HG03039 (cell line): Measurements from ENCODE around the gene OXER1.

ENCODE experiments used
- ATAC-seq: cut with Tn5 transposase; IDR thresholded peaks from one replicate; pipeline ENCODE4 v1.9.1; 2021; ENCODE audit warnings: mild to moderate bottlenecking, moderate library complexity; ENCODE audit not compliant: unreplicated experiment

The OXER1 gene, protein sequence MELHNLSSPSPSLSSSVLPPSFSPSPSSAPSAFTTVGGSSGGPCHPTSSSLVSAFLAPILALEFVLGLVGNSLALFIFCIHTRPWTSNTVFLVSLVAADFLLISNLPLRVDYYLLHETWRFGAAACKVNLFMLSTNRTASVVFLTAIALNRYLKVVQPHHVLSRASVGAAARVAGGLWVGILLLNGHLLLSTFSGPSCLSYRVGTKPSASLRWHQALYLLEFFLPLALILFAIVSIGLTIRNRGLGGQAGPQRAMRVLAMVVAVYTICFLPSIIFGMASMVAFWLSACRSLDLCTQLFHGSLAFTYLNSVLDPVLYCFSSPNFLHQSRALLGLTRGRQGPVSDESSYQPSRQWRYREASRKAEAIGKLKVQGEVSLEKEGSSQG

DNA sequence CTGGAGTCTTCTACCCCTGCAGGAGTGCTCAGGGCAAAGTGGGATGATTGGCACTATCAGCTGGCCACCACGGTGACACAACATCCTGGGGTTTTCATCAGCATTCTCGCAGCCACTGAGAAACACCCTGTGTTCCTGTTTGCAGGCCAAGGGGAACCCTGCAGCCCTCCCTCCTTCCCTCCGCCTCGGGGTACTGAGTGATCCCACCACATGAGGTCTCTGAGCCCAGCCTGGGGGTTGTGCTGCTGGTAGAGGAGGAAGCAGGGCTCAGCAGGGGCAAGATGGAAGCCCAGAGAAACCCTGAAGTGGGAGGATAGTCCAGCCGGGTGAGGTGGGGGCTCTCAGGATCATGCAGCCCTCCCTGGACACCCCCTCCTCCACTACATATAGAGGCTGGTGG lies at the start of gene OXER1:
Gene OXER1 (minus strand): TSS at position 40 of the 400 bp plus-strand sequence. CDS start 73 bp downstream, outside the sequence.
- ATAC-seq, result no peak

DNA sequence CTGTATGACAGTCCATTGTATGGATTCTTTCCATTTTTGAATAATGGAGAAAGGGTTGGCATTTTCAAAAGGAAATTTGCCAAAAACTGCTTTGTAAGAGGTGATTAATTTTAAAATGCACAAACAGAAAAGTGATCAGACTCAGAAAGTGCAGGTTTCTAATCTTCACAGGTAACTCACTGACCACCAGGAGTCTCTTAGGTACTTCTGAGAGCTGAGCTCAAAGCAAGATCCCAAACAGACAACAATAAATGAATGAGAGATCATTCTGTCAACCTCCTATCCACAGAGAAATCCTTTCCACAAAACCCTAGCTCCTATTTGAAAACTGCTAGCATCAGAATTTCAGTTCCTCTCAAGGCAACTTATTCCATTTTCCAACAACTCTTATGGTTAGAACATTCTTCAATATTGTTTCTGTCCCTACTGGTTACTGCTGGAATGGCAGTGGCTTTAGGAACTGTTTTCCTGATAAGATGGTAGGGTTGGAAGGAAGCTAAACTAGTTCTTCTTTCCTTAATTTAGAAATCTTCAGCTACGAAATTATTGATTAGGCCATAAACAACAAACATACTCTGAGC lies 49.1 kb upstream of the OXER1 start:
- ATAC-seq, result no peak

GRCh38 chr2:42810971-42811811 lies 47.3 kb upstream of the OXER1 start:
- ATAC-seq, result peak; percentile 2

DNA sequence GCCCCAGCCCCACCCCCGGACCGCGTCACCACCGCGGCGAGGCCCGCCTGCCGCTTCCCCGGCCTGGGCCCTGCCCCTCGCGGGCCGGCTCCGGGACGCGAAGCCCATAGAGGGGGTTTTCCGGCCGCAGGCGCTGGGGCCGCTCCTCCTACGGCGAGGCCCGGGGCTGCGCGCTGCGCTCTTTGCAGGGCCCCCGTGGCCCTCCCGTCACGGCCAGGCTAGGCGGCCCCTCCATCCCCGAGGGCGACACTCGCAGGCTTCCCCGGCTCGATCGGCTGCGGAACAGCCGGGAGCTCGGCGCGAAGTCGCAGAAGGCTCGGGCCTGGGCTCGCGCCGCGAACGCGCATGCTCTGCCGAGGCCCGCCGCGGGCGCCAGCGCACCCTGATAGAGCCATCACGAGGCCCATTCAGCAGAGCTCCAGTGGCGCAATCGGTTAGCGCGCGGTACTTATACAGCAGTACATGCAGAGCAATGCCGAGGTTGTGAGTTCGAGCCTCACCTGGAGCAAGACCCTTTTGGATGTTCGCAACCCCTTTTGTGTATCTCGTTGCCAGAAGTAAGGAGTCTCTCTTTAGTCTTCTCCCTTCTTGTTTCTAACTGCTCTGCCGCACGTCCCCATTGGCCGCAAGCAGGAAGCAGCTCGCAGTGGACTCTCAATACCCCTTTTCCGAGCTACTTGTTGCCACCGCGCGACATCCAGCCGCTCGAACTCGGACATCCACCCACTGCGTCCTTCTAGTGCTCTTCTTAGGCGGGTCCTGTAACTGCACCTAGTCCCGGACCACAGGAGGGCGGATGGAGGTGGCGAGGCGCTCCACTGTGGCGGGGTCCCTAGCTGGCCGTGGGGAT lies 46.4 kb upstream of the OXER1 start:
- ATAC-seq, result peak; percentile 71

- peak; percentile 48 for ATAC-seq
Measured at GRCh38 chr2:42809819-42810120, 45.8 kb upstream of the OXER1 start.

DNA sequence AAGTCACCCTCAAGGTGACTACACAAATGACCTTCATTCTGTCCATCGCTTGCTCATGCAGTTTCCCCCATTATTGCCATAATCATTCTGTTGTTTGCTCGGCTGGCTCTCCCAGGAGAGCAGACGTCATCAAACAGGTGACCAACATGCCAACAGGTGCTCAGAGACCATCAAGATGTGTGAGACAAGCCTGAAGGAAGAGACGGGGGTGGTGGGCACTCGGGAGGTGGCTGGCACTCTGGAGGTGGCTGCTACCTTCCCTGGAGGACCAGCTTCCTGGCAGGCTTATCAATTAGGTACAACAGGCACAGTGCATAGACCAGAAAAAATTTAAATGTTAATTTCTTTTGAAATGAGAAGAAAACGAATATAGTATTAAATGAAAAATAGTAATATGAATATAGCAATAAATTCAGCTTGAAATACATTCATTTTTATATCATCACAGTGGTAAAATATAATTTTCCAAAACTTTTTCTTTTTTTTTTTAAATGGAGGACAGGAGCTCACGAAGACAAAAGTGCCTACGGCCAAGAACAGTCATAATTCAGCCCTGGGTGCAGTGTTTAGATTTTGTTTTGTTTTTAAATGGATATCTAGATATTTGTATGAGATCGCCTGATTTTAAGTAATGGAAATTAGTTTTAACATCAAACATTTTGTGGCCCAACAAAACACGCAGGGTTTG lies 45.3 kb upstream of the OXER1 start:
- ATAC-seq, result no peak

DNA sequence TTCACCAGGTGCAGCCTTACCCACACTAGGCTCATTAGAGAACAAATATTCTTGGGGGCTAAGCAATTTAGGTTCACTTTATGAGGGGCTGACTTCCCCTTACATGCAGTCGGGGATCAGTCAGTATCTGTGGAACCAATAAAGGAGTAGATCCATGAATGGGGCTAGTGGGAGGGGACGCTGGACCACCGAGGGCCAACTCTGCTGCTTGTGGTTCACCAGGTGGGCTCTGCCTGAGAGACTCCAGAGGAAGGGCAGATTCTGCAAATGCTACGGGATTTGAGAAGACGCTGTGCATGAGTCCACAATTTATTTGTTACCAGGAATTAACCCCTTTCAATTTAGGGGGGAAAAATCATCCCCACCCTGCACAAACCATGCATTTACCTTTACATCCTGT lies 44.4 kb upstream of the OXER1 start:
- ATAC-seq, result no peak

- ATAC-seq, result no peak
Measured at GRCh38 chr2:42806786-42807185, 42.9 kb upstream of the OXER1 start.

DNA sequence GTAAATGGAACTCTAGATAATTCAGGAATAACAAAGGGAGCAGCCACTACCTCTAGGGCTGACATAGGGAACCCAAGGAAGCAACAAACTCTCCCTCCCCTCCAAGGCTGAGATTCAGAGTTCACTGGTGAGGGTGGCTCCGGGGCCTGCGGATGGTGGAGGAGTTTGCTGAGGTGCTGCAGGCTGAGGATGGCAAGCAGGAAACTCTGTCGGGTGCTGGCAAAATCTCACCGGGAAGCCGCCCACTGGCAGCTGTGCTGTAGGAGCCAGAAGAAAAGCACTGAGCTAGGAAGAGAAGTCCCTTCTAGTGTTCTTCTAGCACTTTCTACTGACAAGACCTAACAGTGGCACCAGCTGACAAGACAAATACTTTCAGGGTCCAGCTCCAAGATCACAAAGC lies 41.0 kb upstream of the OXER1 start:
- no peak for ATAC-seq

- no peak for ATAC-seq
Measured at GRCh38 chr2:42804338-42804737, 40.4 kb upstream of the OXER1 start.

DNA sequence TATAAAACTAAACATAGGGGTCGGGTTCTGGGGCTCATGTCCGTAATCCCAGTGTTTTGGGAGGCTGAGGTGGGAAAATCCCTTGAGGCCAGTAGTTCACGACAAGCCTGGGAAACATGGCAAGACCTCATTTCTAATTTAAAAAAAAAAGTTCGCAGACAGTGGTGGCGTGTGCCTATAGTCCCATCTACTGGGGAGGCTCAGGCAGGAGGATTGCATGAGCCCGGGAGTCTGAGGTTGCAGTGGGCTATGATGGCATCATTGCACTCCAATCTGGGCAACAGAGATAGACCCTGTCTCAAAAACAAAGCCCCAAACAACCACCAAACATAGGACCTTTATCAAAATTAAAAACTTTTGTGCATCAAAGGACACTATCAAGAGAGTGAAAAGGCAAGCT lies 38.2 kb upstream of the OXER1 start:
- no peak for ATAC-seq

DNA sequence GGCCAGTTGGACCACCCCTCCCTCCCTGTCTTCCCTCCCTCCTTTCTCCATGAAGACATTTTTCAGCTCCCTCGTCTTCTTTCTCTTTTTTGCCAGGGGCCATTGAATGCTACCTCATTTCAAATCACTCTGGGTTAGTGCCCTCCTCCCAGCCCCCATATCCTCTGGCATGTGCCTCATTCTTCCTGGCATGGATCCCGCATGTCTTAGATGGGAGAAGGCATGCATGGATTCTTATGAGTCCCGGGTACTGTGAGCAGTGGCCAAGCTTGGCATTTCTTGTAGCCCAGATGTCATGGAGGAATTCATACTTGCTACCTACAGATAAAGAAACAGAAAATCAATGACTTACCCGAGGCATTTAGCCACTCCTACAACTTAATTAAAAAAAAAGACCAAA lies 37.4 kb upstream of the OXER1 start:
- ATAC-seq, result no peak

- no peak for ATAC-seq
Measured at GRCh38 chr2:42800981-42801380, 37.0 kb upstream of the OXER1 start.

DNA sequence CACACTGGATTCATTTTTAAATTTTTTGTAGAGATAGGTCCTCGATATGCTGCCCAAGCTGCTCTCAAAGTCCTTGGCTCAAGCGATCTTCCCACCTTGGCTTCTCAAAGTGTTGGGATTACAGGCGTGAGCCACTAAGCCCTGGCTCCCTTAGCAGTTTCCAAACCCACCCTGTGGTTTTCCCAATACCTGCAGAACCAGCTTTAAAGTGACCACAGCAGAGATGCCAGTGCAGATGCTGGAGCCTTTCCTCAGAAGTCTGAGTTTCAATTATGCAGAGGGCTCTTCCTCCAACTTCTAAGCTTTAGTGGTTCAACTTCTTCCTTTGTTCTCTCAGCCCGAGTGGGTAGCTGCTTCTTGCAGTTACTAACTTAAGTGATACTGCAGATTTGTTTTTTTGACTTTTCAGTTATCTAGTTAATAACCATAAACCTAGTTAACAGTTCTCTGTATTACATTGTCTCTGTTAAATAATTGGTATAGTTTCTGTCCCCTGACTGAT lies 36.6 kb upstream of the OXER1 start:
- ATAC-seq, result no peak

DNA sequence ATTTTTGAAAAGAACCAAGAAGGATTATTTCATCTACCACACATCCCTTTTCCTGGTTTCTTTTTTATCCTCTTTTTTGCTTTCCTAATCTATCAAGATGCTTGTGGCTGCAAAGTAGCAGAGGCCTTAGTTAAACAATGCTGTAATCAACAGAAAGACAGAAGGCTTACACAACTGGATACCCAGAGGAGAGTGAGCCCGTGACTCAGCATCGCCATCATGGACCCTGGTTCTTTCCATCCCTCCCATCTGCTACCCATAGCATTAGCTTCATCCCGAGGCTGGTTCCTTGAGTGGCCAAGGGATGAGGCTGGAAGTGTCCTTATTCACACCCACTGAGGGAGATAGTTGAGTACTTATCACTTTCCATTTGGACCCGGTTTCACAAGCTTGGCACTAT lies 35.9 kb upstream of the OXER1 start:
- ATAC-seq, result no peak

GRCh38 chr2:42797281-42797680 lies 33.3 kb upstream of the OXER1 start:
- no peak for ATAC-seq

DNA sequence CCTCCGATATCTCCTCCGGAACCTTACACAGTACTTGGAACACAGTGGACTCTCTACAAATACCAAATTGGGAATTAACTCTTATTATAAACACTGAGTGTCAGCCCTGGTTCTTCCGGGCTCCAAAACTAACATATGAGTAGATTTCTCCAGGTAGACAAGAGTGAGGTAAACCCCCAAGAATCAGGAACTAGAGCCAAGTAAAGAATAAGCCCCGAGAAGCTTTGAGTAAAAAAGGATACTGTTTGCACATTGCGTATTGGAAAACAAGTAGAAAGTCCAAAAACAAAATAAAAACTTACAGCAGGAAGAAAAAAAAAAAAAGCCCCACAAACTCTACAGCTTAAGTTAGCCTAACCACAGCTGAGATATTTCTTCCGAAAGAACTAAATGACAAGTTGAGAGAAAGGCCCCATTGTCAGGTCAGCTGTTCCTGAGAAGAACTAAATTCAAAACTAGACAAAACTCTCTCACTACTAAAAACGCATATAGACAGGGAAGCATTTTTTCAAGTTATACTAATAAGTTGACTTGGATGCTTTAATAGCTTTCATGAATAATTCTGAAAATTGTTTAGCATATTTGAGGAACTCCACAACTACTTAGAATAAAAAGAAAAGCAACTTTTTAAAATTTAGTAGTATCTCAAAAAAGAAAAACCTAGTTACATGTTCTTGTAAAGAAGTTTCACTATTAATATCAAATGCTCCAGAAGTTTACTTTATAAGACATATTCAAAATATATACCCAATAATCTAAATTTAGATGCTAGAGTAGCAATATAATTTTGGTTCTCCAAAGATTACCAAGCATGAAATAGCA lies 32.7 kb upstream of the OXER1 start:
- ATAC-seq, result no peak

DNA sequence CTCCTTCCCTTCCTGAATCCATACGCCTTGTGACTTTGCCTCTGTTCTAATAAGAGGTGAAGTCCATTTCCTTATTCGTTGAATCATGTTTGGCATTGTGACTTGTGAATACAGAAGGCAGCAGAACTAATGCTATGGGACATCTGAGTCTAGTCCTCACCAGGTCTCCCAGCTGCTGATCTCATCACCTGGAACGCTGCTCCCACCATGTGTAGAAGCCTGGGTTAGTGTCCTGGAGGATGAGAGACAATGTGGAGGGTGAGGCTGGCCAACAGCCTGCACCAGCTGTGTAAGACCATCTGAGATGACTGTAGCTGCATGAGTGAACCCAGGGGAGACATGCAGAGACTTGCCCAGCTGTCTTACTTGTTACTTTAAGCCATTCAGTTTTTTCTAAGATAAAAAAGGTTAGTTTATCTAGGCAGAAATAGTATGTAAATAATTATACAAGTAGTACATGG lies 31.9 kb upstream of the OXER1 start:
- peak; percentile 30 for ATAC-seq

- no peak for ATAC-seq
Measured at GRCh38 chr2:42795275-42795674, 31.3 kb upstream of the OXER1 start.
